GM21447 (cell line): Measurements from ENCODE around the gene APOL1.
"Not testable (repeated sequence)": the region's sequence is repeated elsewhere in the genome, so short reads cannot be mapped to it uniquely, and the experiment has no call there.

Source experiments
- ATAC-seq: cut with Tn5 transposase; IDR thresholded peaks from one replicate; pipeline ENCODE4 v1.9.1; 2021; ENCODE audit not compliant: unreplicated experiment

APOL1 gene

DNA sequence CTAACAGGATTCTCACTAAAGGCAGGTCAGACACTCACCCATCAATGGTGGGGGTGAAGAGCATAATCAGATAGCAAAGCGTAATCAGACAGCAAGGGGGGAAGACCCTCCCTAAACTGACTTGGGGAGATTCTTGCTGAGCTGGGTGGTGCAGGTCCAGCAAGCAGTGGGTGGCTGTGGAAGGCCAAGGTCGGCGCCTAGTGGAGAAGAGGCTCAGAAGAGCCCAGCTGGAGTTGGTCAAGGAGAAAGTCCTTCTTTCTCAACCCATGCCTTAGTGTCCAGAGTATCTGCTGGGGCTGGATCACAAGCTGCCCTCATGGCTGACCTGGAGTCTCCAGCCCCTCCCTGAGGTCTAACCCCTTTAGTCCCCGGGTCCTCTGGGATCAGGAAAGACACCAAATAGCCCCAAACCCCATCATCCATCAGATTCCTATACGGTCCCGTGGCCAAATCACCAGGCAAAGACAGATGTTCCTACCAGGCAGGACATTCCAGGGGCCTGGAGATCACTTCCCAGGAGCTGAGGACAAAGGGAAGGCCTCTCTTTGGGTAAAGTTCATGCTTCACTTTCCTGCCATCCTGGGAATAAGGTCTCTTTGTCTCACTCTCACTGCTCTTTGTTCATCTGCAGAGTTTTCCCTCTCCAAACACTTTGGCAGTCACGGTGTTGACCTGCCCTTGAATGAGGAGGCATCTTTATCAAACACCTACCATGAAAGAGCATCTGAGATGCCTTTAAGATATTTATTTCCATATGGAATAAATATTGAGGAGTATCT, 11.1 kb downstream of the APOL1 start:
- ATAC-seq, result not testable (repeated sequence)

DNA sequence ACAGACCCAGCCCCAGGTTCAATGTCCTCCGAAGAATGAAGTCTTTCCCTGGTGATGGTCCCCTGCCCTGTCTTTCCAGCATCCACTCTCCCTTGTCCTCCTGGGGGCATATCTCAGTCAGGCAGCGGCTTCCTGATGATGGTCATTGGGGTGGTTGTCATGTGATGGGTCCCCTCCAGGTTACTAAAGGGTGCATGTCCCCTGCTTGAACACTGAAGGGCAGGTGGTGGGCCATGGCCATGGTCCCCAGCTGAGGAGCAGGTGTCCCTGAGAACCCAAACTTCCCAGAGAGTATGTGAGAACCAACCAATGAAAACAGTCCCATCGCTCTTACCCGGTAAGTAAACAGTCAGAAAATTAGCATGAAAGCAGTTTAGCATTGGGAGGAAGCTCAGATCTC, 14.1 kb downstream of the APOL1 start:
- ATAC-seq, result no peak

DNA sequence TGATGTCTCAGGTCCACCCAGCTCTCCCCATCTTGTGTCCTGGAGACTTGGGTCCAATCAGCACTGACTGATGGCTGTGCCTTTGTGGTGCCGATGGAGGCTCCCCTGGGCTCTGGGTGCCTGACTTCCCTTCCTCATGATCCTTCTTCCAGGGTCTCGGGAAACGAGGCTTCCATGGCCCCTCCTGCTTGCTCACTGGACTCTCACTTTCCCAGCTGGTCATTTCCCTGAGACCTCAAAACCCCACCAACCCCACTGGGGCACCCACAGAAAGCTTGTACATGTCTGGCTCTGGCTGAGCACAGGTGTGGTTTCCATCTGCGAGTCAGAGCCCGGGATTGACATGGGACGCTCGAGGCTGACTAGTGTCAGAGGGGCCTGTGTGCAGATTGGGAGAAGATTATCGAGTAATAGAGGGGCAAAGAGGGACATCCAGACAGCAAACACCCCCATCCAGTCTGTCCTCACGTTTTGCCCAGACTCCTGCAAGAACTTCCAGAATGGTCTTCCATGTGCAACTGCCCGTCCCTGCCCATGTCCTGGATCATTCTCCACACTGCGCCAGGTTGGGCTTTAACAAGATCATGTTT, 15.1 kb downstream of the APOL1 start:
- no peak for ATAC-seq

DNA sequence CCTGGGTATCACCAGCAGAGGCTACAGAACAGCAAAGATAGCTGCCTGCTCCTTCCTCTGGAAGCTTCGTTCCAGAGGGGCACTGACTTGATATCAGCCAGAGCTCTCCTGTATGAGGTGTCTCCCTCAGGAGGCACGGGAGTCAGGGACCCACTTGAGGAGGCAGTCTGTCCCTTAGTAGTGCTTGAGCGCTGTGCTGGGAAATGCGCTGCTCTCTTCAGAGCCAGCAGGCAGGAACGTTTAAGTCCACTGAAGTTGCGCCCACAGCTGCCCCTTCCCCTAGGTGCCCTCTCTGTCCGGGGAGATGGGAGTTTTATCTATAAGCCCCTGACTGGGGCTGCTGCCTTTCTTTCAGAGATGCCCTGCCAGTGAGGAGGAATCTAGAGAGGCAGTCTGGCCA, 18.3 kb downstream of the APOL1 start:
- not testable (repeated sequence) for ATAC-seq

DNA sequence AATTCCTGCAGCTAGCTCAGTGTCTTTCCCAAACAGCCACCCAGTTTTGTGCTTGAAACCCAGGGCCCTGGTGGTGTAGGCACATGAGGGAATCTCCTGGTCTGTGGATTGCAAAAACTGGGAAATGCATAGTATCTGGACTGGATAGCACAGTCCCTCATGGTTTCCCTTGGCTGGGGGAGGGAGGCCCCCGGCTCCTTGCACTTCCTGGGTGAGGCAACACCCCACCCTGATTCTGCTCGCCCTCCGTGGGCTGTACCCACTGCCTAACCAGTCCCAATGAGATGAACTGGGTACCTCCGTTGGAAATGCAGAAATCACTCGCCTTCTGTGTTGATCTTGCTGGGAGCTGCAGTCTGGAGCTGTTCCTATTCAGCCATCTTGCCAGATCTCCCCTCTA, 19.0 kb downstream of the APOL1 start:
- not testable (repeated sequence) for ATAC-seq

DNA sequence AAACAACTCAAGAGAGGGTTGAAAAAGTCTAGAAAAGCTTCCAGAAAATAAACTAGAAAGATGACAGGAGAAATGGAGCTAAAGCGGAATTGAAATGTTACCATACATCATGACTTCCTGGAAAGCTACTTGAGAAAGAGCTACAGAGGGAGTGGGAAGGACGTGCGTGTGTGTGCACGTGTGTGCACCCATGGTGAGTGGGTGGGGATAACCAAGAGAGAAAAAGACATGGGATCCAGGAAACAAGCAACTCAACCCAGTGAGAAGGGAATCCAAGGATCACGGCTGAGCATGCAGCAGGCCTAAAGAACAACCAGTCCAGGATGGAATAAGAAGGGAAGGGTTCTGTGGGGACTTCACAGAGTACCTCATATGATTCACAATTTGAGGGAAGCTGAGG, 21.6 kb downstream of the APOL1 start:
- no peak for ATAC-seq

DNA sequence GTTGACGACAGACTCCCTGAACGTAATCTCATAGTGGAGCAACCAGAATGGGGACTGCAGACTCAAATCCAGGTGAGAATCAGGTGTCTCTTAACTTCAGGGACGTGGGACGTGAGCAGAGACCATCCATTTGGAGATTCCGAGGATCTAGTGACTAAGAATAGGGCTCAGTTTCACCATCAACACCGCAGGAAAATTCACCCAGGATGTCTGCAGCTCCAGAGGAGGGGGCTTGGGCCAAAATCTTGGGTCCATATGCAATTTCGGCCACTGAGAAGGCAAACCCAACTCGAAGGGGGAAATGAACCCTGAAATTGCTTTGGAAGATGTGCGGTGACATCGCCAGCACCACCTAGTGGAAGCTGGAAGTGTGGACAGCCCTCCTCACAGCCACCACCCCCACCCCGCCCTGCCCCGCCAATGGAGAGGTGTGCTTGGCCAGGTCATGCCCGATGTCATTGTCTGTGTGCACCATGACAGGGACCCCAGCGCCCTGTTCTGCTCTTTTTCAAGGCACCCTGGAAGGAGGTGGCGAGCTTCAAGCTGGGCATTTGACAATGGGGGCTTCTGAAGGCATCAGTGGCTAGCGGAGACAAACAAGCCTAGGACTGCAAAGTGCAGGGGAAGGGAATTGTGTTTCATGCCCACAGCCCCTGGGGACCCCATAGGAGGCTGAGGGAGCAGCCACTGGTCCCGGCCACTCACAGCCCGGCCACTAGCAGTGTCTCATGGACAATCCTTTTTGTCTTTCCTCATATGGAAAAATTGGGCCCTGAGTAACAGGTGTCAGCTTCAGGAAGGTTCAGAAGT, 24.8 kb downstream of the APOL1 start:
- ATAC-seq, result no peak

DNA sequence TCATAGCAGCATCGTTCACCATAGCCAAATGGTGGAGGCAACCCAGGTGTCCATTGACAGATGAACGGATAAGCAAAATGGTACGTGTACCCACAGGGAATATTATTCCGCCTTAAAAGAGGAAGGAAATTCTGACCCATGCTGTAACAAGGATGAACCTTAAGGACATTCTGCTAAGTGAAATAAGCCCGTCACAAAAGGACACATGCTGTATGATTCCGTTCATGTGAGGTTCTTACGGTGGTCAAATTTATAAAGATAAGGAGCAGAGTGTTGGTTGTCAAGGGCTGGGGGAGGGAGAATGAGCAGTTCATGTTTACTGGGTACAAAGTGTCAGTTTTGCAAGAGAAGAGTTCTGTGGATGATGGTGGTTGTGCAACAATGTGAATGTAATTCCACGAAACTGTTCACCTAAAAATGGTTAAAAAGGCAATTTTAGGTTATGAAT, 26.3 kb downstream of the APOL1 start:
- no peak for ATAC-seq

DNA sequence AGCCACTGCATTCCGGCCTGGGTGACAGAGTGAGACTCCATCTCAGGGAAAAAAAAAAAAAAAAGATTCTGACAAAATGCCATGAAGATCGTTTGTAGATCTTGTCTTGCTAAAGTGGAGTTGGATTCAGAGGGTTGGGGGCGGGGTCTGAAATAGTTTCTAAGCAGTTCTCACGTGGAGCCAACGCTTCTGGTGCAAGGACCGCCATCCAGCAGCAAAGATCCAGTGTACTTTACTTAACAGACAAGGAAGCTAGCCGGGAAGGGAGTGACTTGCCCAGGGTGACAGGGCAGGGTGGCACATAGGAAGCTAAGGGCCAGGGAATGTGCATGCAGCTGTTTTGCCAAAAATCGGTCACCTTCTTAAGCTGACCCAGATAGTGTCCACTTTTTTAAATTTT, 27.4 kb downstream of the APOL1 start:
- ATAC-seq, result no peak

DNA sequence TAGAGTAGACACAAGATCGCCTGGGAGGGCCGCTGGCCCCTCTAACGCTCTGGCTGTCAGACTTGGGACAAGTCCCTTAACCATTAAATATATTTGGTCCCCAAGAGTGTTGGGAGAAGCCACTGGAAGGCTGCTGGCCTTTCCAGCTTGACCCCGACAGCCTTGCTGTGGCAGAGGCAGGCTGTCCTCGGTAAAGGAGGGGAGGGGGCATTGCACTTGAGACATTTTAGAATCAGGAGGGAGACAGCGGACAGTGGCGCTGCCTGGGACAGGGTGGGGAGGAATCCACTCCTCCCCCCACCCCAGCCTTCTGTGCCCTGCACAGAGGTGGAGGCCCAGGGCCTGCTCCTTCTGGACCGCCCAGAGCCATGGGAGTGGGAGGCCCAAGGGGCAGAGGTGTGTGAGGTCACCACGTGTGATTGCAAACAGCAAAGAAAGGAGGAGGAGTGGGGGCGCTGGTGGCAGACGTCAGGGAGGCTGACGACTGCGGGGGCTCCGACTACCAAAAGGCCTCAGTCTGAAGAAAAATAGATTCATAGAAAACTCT, 28.9 kb downstream of the APOL1 start:
- no peak for ATAC-seq

DNA sequence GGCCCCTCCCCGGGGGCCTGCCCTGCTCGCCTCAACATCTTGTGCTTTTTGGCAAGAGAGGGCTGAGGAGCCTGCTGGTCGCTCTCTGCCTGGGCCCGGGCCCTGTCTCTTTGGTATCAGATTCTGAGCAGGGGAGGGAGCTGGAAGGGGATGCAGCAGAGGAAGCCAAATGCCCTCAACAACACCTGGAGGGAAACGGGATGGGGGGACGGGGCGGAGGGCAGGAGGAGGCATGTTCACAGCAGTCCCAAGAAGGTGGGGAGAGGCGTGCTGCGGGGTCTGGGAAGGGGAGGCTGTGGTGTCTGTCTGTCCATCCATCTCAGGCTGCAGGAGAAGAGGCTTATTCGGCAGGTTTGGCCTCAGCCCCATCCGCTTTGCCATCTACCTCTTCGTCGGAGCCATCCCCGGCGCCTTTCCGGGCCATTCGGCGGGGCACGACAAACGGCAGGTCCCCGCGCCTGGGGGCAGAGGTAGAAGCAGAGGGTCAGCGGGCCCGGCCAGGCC, 29.4 kb downstream of the APOL1 start:
- no peak for ATAC-seq

DNA sequence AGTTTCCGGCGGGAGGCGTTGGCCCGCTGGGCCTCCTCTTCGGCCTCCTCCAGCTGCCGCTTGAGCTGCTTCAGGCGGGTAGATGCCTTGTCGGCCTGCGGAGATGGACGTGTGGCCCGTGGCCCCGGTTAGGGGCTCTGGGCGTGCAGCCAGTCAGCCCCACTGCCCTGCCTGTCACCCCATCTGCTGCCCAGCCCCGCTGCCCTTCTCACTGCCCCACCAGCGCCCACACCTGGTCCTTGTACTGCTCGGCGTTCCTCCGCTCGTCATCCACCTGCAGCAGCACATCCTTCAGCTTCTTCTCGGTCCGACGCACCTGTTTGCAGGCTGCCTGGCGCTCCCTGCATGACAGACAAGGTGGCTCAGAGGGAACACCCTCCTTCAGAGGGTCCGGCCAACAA, 31.2 kb downstream of the APOL1 start:
- ATAC-seq, result no peak

DNA sequence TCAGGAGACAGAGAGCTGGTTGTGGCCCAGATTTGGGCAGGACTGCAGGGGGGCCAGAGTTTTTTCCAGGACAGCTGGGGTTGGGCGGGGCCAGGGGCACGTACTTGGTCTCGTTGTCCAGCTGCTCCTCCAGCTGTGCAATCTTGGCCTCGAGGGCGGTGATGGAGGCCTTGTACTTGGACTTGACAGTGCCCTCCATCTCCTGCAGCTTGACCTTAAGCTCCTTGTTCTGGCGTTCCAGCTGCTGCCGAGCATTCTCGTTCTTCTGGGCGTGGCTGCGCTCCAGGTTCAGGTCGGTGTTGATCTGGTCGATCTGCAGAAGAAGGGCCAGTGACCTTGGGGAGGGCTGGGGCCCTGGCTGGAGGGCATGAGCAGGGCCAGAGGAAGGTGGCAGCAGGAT, 32.1 kb downstream of the APOL1 start:
- no peak for ATAC-seq

DNA sequence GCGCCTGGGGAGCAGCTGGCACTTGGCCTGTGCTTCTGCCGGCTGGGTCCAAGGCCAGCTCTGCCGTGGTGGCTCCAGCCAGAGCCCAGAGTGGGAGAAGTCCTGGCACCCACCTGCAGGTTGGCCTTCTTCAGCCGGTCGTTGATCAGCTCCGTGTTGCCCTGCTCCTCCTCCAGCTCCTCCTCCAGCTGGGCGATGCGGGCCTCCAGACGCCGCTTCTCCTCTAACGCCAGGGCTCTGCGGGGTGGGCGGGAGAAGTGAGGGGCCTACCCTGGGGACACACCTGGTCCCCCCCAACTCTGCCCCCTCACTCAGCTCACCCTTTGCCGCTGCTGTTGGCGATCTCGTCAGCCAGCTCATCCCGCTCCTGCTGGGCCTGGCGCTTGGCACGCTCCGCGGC, 32.6 kb downstream of the APOL1 start:
- no peak for ATAC-seq

DNA sequence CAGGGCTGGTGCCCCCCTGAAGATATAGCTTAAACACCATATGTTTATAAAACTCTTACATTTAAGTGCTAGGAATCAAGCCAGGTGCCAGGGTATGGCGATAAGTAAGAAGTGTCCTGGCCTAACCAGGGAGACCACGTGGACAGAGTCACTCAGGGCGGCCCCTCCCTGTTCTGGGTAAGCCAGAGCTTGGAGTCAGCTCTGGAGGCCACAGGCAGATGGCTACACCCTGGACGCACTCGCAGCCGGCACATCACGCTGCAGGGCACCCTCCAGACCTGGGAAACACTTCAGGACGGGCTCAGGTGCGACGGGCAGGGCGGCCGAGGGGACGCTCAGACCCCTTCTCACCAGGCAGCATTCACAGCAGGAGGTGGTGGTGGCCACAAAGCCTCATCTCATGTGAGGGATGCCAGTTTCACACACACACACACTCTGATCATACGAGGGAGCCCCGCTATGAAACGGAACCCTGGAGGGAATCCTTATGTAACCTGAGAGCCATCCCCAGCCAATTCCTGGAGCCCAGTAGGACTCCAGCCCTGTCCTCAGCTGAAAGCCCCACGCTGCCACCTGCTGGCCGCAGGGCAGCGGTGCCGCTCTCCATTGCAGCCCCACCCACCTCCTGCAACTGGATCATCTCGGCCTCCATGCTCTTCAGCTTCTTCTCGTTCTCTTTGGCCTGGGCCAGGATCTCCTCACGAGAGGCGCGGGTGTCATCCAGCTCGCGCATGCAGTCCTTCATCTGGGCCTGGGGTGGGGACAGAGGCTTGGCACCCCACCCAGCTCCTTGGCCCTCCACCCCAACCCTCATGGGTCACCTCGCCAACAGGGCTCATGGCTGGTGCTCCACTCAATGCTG, 33.4 kb downstream of the APOL1 start:
- ATAC-seq, result no peak

DNA sequence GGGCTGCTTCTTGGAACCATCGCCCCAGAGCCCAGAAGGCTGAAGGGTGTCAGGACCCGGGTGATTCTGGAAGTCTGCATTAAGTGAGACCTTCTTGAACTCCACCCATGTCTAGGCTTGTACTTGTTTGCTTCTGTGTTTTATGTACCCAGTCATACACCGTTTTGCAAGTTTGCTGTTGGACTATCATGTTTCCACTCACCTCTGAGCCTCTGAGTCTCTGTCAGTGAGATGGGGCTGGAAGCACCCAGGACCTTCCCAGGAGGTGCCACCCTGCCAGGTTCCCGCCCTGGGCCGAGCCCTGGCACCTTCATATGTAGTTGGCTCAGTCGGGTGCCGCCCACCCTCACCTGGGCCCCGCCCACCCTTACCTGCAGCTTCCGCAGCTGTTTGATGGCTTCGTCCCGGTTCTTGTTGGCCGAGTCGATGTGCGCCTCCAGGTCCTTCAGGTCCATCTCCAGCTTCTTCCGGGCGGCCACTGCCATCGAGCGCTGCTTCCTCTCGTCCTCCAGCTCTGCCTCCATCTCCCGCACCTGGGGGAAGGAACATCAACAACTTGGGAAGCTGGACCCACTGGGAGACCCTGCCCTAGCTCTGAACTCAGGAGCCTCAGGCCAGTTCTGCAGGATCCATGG, 35.1 kb downstream of the APOL1 start:
- no peak for ATAC-seq

DNA sequence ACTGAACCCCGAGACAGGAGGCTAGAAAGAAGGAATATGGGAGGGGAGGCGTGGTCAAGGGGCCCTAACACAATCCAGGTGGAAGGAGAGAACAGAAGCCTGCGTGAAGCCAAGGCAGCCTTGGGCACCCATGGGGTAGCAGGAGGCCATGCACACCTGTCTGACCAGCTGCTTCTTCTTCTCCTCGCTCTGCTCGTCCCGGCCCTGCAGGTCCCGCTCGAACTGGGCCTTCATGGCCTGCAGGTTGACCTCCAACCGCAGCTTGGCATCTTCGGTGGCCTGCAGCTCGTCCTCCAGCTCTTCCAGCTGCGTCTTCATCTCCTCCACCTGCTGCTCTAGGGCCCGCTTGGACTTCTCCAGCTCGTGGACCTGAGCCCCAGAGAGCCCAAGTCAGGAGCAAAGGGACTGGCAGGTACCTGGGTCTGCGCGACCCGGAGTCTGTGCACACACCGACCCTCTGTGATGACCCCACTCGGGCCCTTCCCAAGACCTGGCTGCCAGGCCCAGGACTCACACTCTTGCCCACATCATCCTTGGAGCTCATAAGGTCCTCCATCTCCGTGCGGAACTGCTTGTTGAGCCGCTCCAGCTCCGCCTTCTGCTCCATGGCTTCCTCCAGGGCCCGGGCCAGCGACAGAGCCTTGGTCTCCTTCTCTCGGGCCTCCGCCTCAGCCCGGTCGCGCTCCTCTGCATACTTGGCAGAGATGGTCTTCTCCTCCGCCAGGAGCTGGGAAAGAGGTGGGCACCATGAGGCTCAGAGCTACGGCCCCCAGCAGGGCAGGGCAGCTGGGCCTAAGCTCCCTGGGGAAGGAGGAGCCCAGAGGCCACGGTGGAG, 35.9 kb downstream of the APOL1 start:
- no peak for ATAC-seq

DNA sequence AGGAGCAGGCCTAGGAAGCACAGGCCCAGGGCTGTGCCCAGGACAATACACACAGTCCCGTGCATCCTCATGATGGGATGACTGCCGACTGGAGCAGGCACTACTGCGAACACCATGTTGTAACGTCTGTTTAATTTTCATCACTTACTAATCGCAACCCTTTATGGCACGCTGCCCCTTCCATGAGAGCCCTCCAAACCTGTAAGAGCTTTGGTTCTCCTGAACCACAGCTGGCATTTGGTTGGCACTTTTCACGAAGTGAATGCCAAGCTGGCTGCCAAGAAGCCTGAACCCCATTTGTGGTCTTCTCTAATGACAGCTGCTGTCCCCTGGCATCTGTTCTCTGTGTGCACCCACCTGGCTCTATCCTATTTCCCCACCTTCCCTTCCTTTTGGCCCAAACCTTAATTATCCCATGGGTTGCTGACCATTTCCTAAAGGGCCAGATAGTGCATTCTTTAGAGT, 36.5 kb downstream of the APOL1 start:
- no peak for ATAC-seq

DNA sequence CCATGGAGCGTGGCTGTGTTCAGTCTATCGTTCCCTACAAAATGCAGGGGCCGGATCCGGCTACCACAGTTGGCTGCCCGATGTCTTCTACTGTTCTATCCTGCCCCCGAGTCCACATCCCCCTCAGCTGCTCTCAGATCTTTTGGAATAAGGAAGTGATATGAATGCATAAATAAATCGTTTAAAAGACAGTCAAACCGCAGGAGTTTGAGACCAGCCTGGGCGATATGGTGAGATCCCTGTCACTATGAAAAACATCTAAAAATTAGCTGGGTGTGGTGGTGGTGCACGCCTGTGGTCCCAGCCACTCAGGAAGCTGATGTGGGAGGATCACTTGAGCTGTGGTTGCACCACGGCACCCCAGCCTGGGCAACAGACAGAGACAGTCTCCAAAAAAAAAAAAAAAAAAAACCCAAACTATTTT, 37.0 kb downstream of the APOL1 start:
- ATAC-seq, result not testable (repeated sequence)
